ENCODE data around the gene SOX18.

SOX18 gene

GRCh38 chr20:64029293-64030117 lies 19.9 kb downstream of the SOX18 start:
- TF ChIP-seq TAF1 (IDR thresholded peaks at IDR 0.05; ENCODE audit: borderline replicate concordance, insufficient read depth, low read length) (no peak), SIN3A (IDR thresholded peaks at IDR 0.05; ENCODE audit: borderline replicate concordance, insufficient read depth, low read length) (no peak), POLR2AphosphoS5 (IDR thresholded peaks at IDR 0.05; ENCODE audit: low read depth, low read length) (no peak), FOXP2 (optimal IDR thresholded peaks at IDR 0.05; ENCODE audit: borderline replicate concordance, extremely low read depth, extremely low read length, insufficient read depth) (no peak), REST (IDR thresholded peaks at IDR 0.05; ENCODE audit: insufficient read depth in 1 of 2, low read depth in 2 of 2, low read length in 2 of 2) (no peak)

GRCh38 chr20:64027981-64028685 lies 21.3 kb downstream of the SOX18 start:
- TF ChIP-seq FOXP2 (optimal IDR thresholded peaks at IDR 0.05; ENCODE audit: borderline replicate concordance, extremely low read depth, extremely low read length, insufficient read depth) (no peak), TAF1 (IDR thresholded peaks at IDR 0.05; ENCODE audit: borderline replicate concordance, insufficient read depth, low read length) (no peak), SIN3A (IDR thresholded peaks at IDR 0.05; ENCODE audit: borderline replicate concordance, insufficient read depth, low read length) (no peak), POLR2AphosphoS5 (IDR thresholded peaks at IDR 0.05; ENCODE audit: low read depth, low read length) (no peak), REST (IDR thresholded peaks at IDR 0.05; ENCODE audit: insufficient read depth in 1 of 2, low read depth in 2 of 2, low read length in 2 of 2) (no peak)

- no peak for TF ChIP-seq SIN3A (IDR thresholded peaks at IDR 0.05; ENCODE audit: borderline replicate concordance, insufficient read depth, low read length)
Observed at GRCh38 chr20:64025826-64026412, 23.5 kb downstream of the SOX18 start.

GRCh38 chr20:64025101-64025825 lies 24.2 kb downstream of the SOX18 start:
- TF ChIP-seq FOXP2 (optimal IDR thresholded peaks at IDR 0.05; ENCODE audit: borderline replicate concordance, extremely low read depth, extremely low read length, insufficient read depth), result no peak
- TF ChIP-seq POLR2AphosphoS5 (IDR thresholded peaks at IDR 0.05; ENCODE audit: low read depth, low read length), result no peak
- TF ChIP-seq REST (IDR thresholded peaks at IDR 0.05; ENCODE audit: insufficient read depth in 1 of 2, low read depth in 2 of 2, low read length in 2 of 2), result no peak
- TF ChIP-seq TAF1 (IDR thresholded peaks at IDR 0.05; ENCODE audit: borderline replicate concordance, insufficient read depth, low read length), result no peak
- TF ChIP-seq SIN3A (IDR thresholded peaks at IDR 0.05; ENCODE audit: borderline replicate concordance, insufficient read depth, low read length), result no peak
